Measurements from ENCODE around the gene PTPRN2.

The PTPRN2 gene

DNA sequence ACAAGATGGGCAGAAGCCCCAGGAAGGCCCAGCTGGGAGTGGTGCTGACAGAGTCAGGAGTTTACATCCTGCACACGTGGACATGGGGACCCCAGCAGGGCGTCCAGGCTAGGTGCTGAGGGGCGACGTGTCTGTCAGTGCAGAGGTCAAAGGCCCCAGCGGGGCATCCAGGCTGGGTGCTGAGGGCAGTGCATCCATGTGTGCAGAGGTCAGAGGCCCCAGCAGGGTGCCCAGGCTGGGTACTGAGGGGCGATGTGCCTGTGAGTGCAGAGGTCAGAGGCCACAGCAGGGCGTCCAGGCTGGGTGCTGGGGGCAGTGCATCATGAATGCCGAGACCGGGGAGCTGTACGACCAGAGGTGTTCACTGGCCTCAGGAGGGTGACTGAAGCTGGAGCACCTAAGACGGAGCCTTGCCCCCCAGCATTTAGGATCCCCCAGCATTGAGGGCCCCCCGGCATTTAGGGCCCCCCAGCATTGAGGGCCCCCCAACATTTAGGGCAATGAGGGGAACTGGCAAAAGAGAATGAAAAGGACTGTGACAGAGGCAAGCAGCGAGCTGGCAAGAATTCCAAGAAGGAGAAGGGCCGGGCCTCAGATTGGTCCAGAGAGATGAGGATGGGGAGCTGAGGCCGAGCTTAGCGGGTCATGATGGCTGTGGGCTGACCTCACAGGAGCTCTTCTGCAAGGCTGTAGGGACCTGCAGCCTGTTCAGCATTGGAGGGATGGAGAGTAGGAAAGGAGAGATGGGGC is 474.9 kb downstream of the PTPRN2 start:
- ChIA-PET CTCF (no interaction called here), POLR2A (no interaction called here)
- no peak for DNase-seq (ENCODE audit: low read depth, low spot score)
- no peak overlapping the region for H3K4me3 ChIP-seq (ENCODE audit: low read depth, low read length)
- TF ChIP-seq, protein P1, sequence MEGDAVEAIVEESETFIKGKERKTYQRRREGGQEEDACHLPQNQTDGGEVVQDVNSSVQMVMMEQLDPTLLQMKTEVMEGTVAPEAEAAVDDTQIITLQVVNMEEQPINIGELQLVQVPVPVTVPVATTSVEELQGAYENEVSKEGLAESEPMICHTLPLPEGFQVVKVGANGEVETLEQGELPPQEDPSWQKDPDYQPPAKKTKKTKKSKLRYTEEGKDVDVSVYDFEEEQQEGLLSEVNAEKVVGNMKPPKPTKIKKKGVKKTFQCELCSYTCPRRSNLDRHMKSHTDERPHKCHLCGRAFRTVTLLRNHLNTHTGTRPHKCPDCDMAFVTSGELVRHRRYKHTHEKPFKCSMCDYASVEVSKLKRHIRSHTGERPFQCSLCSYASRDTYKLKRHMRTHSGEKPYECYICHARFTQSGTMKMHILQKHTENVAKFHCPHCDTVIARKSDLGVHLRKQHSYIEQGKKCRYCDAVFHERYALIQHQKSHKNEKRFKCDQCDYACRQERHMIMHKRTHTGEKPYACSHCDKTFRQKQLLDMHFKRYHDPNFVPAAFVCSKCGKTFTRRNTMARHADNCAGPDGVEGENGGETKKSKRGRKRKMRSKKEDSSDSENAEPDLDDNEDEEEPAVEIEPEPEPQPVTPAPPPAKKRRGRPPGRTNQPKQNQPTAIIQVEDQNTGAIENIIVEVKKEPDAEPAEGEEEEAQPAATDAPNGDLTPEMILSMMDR (IDR thresholded peaks at IDR 0.05; ENCODE audit: insufficient read depth, low read length, missing control alignments): no peak

DNA sequence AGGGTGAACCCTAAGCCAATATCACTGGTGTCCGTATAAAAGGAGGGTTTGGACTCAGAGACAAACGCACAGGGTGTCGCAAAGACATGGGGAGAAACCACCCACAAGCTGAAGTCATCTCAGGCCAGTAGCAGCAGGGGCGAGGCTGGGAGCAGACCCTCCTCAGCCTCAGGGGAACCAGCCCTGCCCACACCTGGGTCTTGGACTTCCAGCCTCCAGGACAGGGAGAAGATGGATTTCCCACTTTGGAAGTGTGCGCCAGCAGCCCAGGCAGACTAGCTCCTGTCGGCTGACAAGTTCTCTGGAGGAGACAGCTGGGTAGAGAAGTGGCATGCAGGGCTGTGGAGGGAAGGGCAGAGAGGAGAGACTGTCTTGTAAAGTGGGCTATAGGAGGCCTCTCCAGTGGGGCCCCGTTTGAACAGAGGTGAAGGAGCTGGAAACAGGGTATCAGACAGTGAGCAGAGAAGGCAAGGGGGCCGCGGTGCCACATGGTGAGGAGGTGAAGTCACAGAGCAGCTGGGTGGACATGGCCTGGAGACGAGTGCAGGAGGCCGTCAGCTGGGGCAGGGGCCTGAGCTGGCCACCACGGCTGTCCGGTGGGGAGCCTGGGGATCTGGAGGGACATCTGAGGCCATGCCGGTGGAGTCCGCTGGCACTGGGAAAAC is 475.6 kb downstream of the PTPRN2 start:
- POLR2A ChIA-PET: no interaction called here
- CTCF ChIA-PET: no interaction called here
- TF ChIP-seq, protein P1 (IDR thresholded peaks at IDR 0.05; ENCODE audit: insufficient read depth, low read length, missing control alignments): no peak
- DNase-seq (ENCODE audit: low read depth, low spot score): no peak
- no peak overlapping the region for H3K4me3 ChIP-seq (ENCODE audit: low read depth, low read length)

DNA sequence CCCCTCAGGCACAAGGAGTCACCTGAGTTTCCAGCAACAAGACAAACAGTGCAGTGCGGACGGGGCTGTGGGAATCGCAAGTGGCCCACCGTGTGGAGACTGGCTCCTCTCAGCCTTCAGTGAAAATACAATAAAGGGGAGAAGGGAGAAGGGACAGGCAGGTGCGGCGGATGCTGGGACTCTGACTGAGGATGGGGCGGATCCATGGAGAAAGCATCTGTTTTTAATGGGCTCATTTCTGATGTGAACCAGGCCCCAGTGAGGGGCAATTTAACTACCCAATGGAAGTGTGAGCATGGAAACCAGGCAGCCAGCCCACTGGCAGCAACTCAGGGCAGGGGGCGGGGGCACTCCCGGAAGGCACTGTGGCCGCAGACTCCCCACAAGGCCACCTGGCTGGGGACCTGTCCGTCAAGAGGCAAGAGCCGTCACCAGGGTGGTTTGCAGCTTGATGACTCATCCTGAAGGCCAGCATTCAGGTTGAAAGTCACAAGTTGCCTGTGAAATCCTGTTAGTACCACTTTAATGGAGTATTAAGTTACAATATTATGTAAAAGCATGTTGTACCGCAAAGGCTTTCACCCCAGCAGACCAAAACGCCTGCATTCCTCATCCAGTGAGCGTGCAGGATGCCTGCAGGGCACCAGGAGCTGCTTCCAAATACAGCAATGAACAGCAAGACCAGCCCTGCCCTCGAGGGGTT is 476.4 kb downstream of the PTPRN2 start:
- TF ChIP-seq, protein P1 (IDR thresholded peaks at IDR 0.05; ENCODE audit: insufficient read depth, low read length, missing control alignments): no peak
- no peak for DNase-seq (ENCODE audit: low read depth, low spot score)
- CTCF ChIA-PET: no interaction called here
- POLR2A ChIA-PET: no interaction called here
- no peak overlapping the region for H3K4me3 ChIP-seq (ENCODE audit: low read depth, low read length)

DNA sequence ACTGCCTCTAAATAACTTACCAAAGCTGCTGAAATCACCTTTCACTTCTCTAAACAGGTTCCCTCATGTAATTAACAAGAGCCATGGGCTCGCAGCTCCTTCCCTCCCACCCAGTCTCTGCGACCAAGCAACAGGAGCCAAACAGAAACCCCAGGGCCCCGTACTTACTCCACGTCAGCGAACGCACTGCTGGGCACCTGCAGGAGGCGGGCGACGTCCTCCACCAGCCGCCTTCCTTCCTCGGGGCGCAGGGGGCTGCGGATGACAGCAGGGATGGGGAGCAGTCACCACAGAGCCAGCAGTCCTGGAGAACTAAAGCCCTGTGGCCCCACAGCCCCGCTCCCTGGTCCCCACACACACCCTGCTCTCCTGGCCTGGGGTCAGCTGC is 477.0 kb downstream of the PTPRN2 start:
- TF ChIP-seq, protein P1 (IDR thresholded peaks at IDR 0.05; ENCODE audit: insufficient read depth, low read length, missing control alignments): no peak
- ChIA-PET CTCF (no interaction called here), POLR2A (no interaction called here)
- no peak for DNase-seq (ENCODE audit: low read depth, low spot score)
- no peak overlapping the region for H3K4me3 ChIP-seq (ENCODE audit: low read depth, low read length)

DNA sequence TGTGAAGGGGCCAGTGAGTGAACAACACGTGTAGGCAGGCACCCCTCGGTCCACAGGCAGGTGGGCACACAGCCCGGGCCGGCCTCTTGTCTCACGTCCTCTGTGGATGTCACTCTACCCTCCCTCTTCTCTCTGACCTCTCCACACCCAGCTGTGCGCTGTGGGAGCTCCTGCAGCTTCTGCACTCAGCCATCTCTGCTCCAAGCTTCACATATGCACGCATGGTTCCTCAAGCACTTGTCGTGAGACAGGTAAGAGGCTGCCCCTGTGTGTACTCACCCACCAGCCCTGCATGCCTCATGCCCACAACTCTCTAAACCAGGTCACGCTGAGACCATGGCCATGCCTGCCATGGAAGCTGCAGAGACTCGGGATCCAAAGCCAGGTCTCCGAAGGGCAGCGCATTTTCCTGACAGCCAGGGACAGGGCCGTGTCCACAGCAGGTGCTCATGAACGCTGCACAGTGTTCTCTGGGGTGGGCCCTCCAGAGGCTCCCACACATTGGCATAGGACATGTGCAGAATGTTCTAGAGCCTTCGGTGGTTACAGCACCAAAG is 477.5 kb downstream of the PTPRN2 start:
- no peak overlapping the region for H3K4me3 ChIP-seq (ENCODE audit: low read depth, low read length)
- no peak for DNase-seq (ENCODE audit: low read depth, low spot score)
- CTCF ChIA-PET: no interaction called here
- POLR2A ChIA-PET: no interaction called here
- TF ChIP-seq, protein P1 (IDR thresholded peaks at IDR 0.05; ENCODE audit: insufficient read depth, low read length, missing control alignments): no peak

Measured in AG04449 (cell line).